Tibial artery (tissue), 4 donors: ENCODE measurements around the gene VWA1.
A peak's percentile ranks its signal among the peaks of the same experiment; 100 is the strongest.
"Not testable (repeated sequence)": the region's sequence is repeated elsewhere in the genome, so short reads cannot be mapped to it uniquely, and the experiment has no call there.

Experiments
- DNase-seq, 2 donors: peaks; one replicate each; pipeline ENCODE4 v3.0.0-alpha.2; 2019
- H3K27ac ChIP-seq, 2 donors: fragments of 200-600 bp; sonication (generic) in 1 of 2; 1 replicate in 1 of 2; 2 replicates in 1 of 2; pipeline ENCODE4 v1.5.1; 2018 to 2019; ENCODE audit warnings: mild to moderate bottlenecking in 1 of 2
- H3K27me3 ChIP-seq, 2 donors: fragments of 200-600 bp; sonication (generic) in 1 of 2; one replicate each; pipeline versions ENCODE4 v1.5.1 to v1.6.0; 2016 to 2019
- H3K36me3 ChIP-seq, 3 donors: fragments of 200-600 bp; sonication (generic) in 2 of 3; one replicate each; pipeline ENCODE4 v1.5.1; 2016 to 2019; ENCODE audit warnings: mild to moderate bottlenecking in 2 of 3
- H3K4me1 ChIP-seq, 4 donors: fragments of 200-600 bp; sonication (generic) in 2 of 4; 1 replicate in 3 of 4; 2 replicates in 1 of 4; pipeline ENCODE4 v1.5.1; 2016 to 2019
- H3K4me3 ChIP-seq, 2 donors: fragments of 200-600 bp; sonication (generic) in 1 of 2; 1 replicate in 1 of 2; 2 replicates in 1 of 2; pipeline ENCODE4 v1.5.1; 2018 to 2019; ENCODE audit warnings: mild to moderate bottlenecking in 2 of 2
- H3K9me3 ChIP-seq, 3 donors: fragments of 200-600 bp; sonication (generic) in 1 of 3; one replicate each; pipeline ENCODE4 v1.5.1; 2016 to 2019
- CTCF ChIP-seq, 2 experiments: fragments of 200-600 bp in 1 of 2; fragments of 450-650 bp in 1 of 2; IDR thresholded peaks; one replicate each; pipeline ENCODE4 v1.5.1; 2017 to 2019; ENCODE audit warnings: antibody characterized with exemption in 2 of 2, mild to moderate bottlenecking in 1 of 2, moderate library complexity in 1 of 2
- intact Hi-C: fragments of 100-400 bp; cut with DNase I; formaldehyde crosslinking; loops from one replicate; pipeline ENCODE4 v1.15.0; 2023; ENCODE audit warnings: low total_unique reads

The VWA1 gene

GRCh38 chr1:1427820-1428148, 7.7 kb upstream of the VWA1 start:
- Histone ChIP-seq H3K4me3 (peak overlapping the region; percentile 27 to 46), H3K27me3 (peaks cover 0 to 24% of the 10 kb centered on the region in 2 donors), H3K27ac (peak overlapping the region in 1 of 2 donors; percentile 33), H3K9me3 (no peaks in the 10 kb centered on the region), H3K36me3 (no peaks in the 10 kb centered on the region), H3K4me1 (peaks cover 4 to 39% (median 31%) of the 10 kb centered on the region in 4 donors)
- intact Hi-C loops = no loop called here
- no peak for DNase-seq
- no peak for TF ChIP-seq CTCF (IDR thresholded peaks at IDR 0.05)

GRCh38 chr1:1428174-1428573, 7.3 kb upstream of the VWA1 start:
- intact Hi-C loops = no loop called here
- Histone ChIP-seq H3K4me3 (no peak overlapping the region), H3K27ac (no peak overlapping the region), H3K27me3 (peaks cover 0 to 24% of the 10 kb centered on the region in 2 donors), H3K36me3 (no peaks in the 10 kb centered on the region), H3K9me3 (no peaks in the 10 kb centered on the region), H3K4me1 (peaks cover 4 to 43% (median 33%) of the 10 kb centered on the region in 4 donors)
- DNase-seq = no peak
- no peak for TF ChIP-seq CTCF (IDR thresholded peaks at IDR 0.05)

- H3K4me3 ChIP-seq, H3K9me3 ChIP-seq, DNase-seq, H3K36me3 ChIP-seq, intact Hi-C loops: not testable (repeated sequence)
- H3K4me1 ChIP-seq = peaks cover 4 to 51% (median 41%) of the 10 kb centered on the region in 4 donors
- H3K27ac ChIP-seq = peak overlapping the region in 1 of 2 donors; percentile 81
- peaks cover 0 to 25% of the 10 kb centered on the region in 2 donors for H3K27me3 ChIP-seq
Observed at GRCh38 chr1:1428967-1429366, 6.5 kb upstream of the VWA1 start.

GRCh38 chr1:1429671-1430073, 5.8 kb upstream of the VWA1 start:
- Histone ChIP-seq H3K9me3 (no peaks in the 10 kb centered on the region), H3K4me1 (peaks cover 4 to 58% (median 48%) of the 10 kb centered on the region in 4 donors), H3K27me3 (peaks cover 0 to 28% of the 10 kb centered on the region in 2 donors), H3K4me3 (no peak overlapping the region), H3K36me3 (no peaks in the 10 kb centered on the region), H3K27ac (peak overlapping the region; percentile 74 to 81)
- intact Hi-C loops = no loop called here
- peak in 1 of 2 donors; percentile 37 for DNase-seq
- TF ChIP-seq CTCF (IDR thresholded peaks at IDR 0.05) = no peak

- H3K4me1 ChIP-seq = peaks cover 4 to 64% (median 54%) of the 10 kb centered on the region in 4 donors
- DNase-seq = peak; percentile 62 to 88
- peak overlapping the region in 1 of 2 donors; percentile 25 for H3K4me3 ChIP-seq
Observed at GRCh38 chr1:1430114-1430982, 5.1 kb upstream of the VWA1 start.

More at GRCh38 chr1:1430114-1430982, 5.1 kb upstream of the VWA1 start:
- H3K27ac ChIP-seq = peak overlapping the region; percentile 74 to 81
- no peaks in the 10 kb centered on the region for H3K9me3 ChIP-seq
- no peaks in the 10 kb centered on the region for H3K36me3 ChIP-seq
- H3K27me3 ChIP-seq = peaks cover 0 to 28% of the 10 kb centered on the region in 2 donors
- intact Hi-C loops = no loop called here
- TF ChIP-seq CTCF (IDR thresholded peaks at IDR 0.05) = peak; percentile 16 to 26
